SU-DHL-6 (cell line): ENCODE data around the gene CEP57L1.

Source experiments
- H2AFZ ChIP-seq: fragments of 200-600 bp; sonication (generic); 2 replicates; pipeline ENCODE4 v1.6.1; 2014; ENCODE audit warnings: low read depth, mild to moderate bottlenecking, moderate library complexity, mixed read lengths, antibody characterized with exemption, low read length; ENCODE audit not compliant: severe bottlenecking
- H3F3A ChIP-seq: fragments of 200-600 bp; shearing (Covaris generic); 2 replicates; pipeline ENCODE4 v1.6.0; 2016; ENCODE audit warnings: antibody characterized with exemption, mild to moderate bottlenecking; ENCODE audit not compliant: insufficient read depth
- H3K27ac ChIP-seq: fragments of 200-600 bp; sonication (generic); 2 replicates; pipeline ENCODE4 v1.5.1; 2016; ENCODE audit warnings: low read depth, mild to moderate bottlenecking, low read length, moderate library complexity, mixed read lengths
- H3K27me3 ChIP-seq: fragments of 200-600 bp; sonication (generic), shearing (Covaris generic); 2 replicates; pipeline ENCODE4 v1.6.0; 2014; ENCODE audit warnings: mild to moderate bottlenecking, low read length
- H3K36me3 ChIP-seq: fragments of 200-600 bp; sonication (generic); 2 replicates; pipeline ENCODE4 v1.6.1; 2014; ENCODE audit warnings: mild to moderate bottlenecking, low read length, mixed read lengths
- H3K4me2 ChIP-seq: fragments of 300-600, 200-600 bp; shearing (Covaris generic), sonication (generic); 2 replicates; pipeline ENCODE4 v1.6.0; 2014; ENCODE audit warnings: low read length, low read depth, mild to moderate bottlenecking; ENCODE audit not compliant: poor library complexity, severe bottlenecking
- H3K4me3 ChIP-seq: fragments of 200-600 bp; sonication (generic); 2 replicates; pipeline ENCODE4 v1.5.1; 2014; ENCODE audit warnings: antibody characterized with exemption, low read length, mild to moderate bottlenecking, mixed read lengths; ENCODE audit not compliant: insufficient read depth, poor library complexity, severe bottlenecking
- H3K79me2 ChIP-seq: fragments of 200-600 bp; sonication (generic); 2 replicates; pipeline ENCODE4 v1.6.1; 2014; ENCODE audit warnings: mild to moderate bottlenecking, low read length, moderate library complexity; ENCODE audit not compliant: insufficient read depth
- H3K9ac ChIP-seq: fragments of 200-600 bp; sonication (generic); 2 replicates; pipeline ENCODE4 v1.7.0; 2014; ENCODE audit warnings: mild to moderate bottlenecking, low read length
- H3K9me2 ChIP-seq: fragments of 200-600 bp; sonication (generic); replicated peaks from 2 replicates; pipeline ENCODE4 v1.6.1; 2014; ENCODE audit warnings: low read length; ENCODE audit not compliant: insufficient read depth
- H3K9me3 ChIP-seq: fragments of 200-600 bp; sonication (generic); 2 replicates; pipeline ENCODE4 v1.6.1; 2014; ENCODE audit warnings: low read length, mixed read lengths; ENCODE audit not compliant: insufficient read depth
- H4K20me1 ChIP-seq: fragments of 200-600 bp; sonication (generic); 2 replicates; pipeline ENCODE4 v1.6.1; 2014; ENCODE audit warnings: low read depth, mild to moderate bottlenecking, antibody characterized with exemption, low read length, moderate library complexity, mixed read lengths
- CTCF ChIP-seq: fragments of 200-600 bp; sonication (generic); IDR thresholded peaks from one replicate; pipeline ENCODE4 v1.5.1; 2017; ENCODE audit warnings: antibody characterized with exemption, mild to moderate bottlenecking, low read length, moderate library complexity; ENCODE audit not compliant: insufficient read depth, poor library complexity, severe bottlenecking
- EZH2phosphoT487 ChIP-seq: fragments of 200-600 bp; sonication (generic), shearing (Covaris generic); conservative IDR thresholded peaks from 2 replicates; pipeline ENCODE4 v1.6.1; 2018; ENCODE audit warnings: mild to moderate bottlenecking, antibody characterized with exemption, low read length, moderate library complexity, mixed read lengths

Gene CEP57L1

GRCh38 chr6:109076377-109076776 lies 18.9 kb upstream of the CEP57L1 start:
- TF ChIP-seq CTCF (no peak), EZH2phosphoT487 (no peak)
- Histone ChIP-seq H3K36me3 (no peaks in the 10 kb centered on the region), H3K27me3 (no peaks in the 10 kb centered on the region), H2AFZ (no peak overlapping the region), H4K20me1 (no peaks in the 10 kb centered on the region), H3K27ac (no peak overlapping the region), H3K79me2 (no peaks in the 10 kb centered on the region), H3F3A (no peaks in the 10 kb centered on the region), H3K4me3 (no peak overlapping the region), H3K9me3 (no peaks in the 10 kb centered on the region), H3K4me2 (no peak overlapping the region), H3K9me2 (no peaks in the 10 kb centered on the region), H3K9ac (no peak overlapping the region)

GRCh38 chr6:109079981-109080380 lies 15.3 kb upstream of the CEP57L1 start:
- no peaks in the 10 kb centered on the region for H3K9me2 ChIP-seq

GRCh38 chr6:109081026-109081425 lies 14.3 kb upstream of the CEP57L1 start:
- H3K4me2 ChIP-seq = no peak overlapping the region

More at GRCh38 chr6:109079981-109080380, 15.3 kb upstream of the CEP57L1 start:
- H4K20me1 ChIP-seq = no peaks in the 10 kb centered on the region
- H3K79me2 ChIP-seq = no peaks in the 10 kb centered on the region
- no peaks in the 10 kb centered on the region for H3K36me3 ChIP-seq
- no peak overlapping the region for H3K4me2 ChIP-seq
- H3K27ac ChIP-seq = no peak overlapping the region
- TF ChIP-seq CTCF = no peak
- TF ChIP-seq EZH2phosphoT487 = no peak
- no peaks in the 10 kb centered on the region for H3K9me3 ChIP-seq
- no peak overlapping the region for H3K9ac ChIP-seq
- H3K27me3 ChIP-seq = no peaks in the 10 kb centered on the region
- H3F3A ChIP-seq = no peaks in the 10 kb centered on the region
- H2AFZ ChIP-seq = no peak overlapping the region
- no peak overlapping the region for H3K4me3 ChIP-seq

More at GRCh38 chr6:109081026-109081425, 14.3 kb upstream of the CEP57L1 start:
- Histone ChIP-seq H3K27me3 (no peaks in the 10 kb centered on the region), H3K9me2 (no peaks in the 10 kb centered on the region), H3K79me2 (no peaks in the 10 kb centered on the region), H3K36me3 (no peaks in the 10 kb centered on the region), H2AFZ (no peak overlapping the region), H4K20me1 (no peaks in the 10 kb centered on the region), H3K27ac (no peak overlapping the region), H3K9ac (no peak overlapping the region), H3K9me3 (no peaks in the 10 kb centered on the region), H3K4me3 (no peak overlapping the region), H3F3A (no peaks in the 10 kb centered on the region)
- TF ChIP-seq EZH2phosphoT487 (no peak), CTCF (no peak)
